Rectal smooth muscle tissue (tissue), 1 donor: ENCODE measurements around the gene CTAG1A.
"Not testable (repeated sequence)": the region's sequence is repeated elsewhere in the genome, so short reads cannot be mapped to it uniquely, and the experiment has no call there.

Experiments
- H3K27ac ChIP-seq: one replicate; pipeline ENCODE4 v1.7.0; 2013; ENCODE audit warnings: low read depth, low read length, inconsistent platforms
- H3K27me3 ChIP-seq: one replicate; pipeline ENCODE4 v1.7.0; 2013; ENCODE audit warnings: low read length; ENCODE audit not compliant: control insufficient read depth, insufficient read depth
- H3K36me3 ChIP-seq: one replicate; pipeline ENCODE4 v1.7.0; 2013; ENCODE audit warnings: low read length; ENCODE audit not compliant: control insufficient read depth, insufficient read depth
- H3K4me1 ChIP-seq: one replicate; pipeline ENCODE4 v1.7.0; 2013; ENCODE audit warnings: low read length; ENCODE audit not compliant: control insufficient read depth, insufficient read depth
- H3K4me3 ChIP-seq: one replicate; pipeline ENCODE4 v1.7.0; 2013; ENCODE audit warnings: low read length
- H3K9ac ChIP-seq: one replicate; pipeline ENCODE4 v1.7.0; 2013; ENCODE audit warnings: low read length

CTAG1A gene

DNA sequence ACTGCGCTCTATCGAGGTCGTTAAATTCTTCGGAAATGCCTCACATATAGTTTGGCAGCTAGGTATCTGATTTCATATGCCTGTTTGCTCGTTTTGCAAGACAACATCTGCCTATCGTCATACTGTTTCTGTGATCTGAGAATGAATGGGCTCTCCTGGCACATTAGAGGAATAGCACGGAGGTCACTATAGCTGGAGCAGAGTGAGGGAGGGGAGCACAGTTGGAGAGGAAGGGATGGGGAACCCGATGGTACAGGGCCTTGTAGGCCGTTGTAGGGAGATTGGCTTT lies 37.0 kb upstream of the CTAG1A start:
- Histone ChIP-seq H3K36me3 (peaks cover under 1% of the 10 kb centered on the region), H3K9ac (peak overlapping the region; percentile 58), H3K27me3 (no peaks in the 10 kb centered on the region), H3K4me1 (peaks cover 4% of the 10 kb centered on the region), H3K4me3 (peak overlapping the region; percentile 69), H3K27ac (peak overlapping the region; percentile 84)

DNA sequence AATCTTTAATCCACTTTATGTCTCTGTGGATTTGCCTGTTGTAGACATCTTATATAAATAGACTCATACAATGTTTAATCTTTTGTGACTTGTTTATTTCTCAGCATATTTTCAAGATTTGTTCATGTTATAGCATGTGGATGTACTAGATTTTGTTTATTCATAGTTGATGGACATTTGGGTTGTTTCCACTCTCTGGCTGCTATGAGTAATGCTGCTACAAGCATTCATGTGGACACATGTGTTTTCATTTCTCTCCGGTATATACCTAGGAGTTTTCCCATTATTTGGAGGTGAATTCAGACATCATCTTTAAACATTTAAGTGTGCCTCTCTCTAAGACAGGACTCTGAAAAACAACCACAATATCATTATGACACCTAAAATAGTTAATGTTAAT lies 35.2 kb upstream of the CTAG1A start:
- H3K36me3 ChIP-seq: peaks cover 9% of the 10 kb centered on the region
- H3K9ac ChIP-seq: no peak overlapping the region
- no peak overlapping the region for H3K4me3 ChIP-seq
- H3K4me1 ChIP-seq: peaks cover 4% of the 10 kb centered on the region
- H3K27me3 ChIP-seq: no peaks in the 10 kb centered on the region
- no peak overlapping the region for H3K27ac ChIP-seq

DNA sequence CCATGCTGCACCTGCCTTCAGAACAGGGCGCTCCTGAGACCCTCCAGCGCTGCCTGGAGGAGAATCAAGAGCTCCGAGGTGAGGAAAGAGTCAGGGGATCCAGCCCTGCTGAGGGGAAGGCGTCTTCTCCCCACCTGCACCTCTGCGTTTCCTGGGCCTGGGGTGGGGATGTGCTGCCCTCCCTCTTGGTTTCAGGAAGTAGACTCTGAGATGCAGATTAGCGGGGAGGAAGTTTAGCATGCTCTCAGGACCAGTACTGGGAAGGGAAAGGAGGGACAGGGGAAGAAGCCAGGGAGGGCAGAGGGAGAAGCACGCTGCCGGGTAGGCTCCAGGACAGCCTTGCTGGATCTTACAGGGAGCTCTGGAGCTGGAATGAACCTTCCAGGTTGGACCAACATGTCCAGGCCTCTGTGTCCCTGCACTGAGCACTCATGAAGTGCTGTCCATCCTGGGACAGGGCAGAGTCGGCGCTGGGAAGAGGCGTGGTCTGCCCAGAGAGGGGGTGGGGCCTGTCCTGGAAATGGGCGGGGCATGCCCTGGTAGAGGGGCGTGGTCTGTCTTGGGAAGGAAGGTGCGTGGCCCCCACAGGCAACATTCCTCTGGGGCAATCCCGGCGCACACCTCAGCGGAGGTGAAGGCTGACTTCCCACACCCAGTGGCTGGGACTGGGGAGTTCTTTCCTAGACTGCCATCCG lies 32.7 kb upstream of the CTAG1A start:
- not testable (repeated sequence) for H3K4me3 ChIP-seq, H3K27me3 ChIP-seq, H3K36me3 ChIP-seq, H3K4me1 ChIP-seq, H3K9ac ChIP-seq, H3K27ac ChIP-seq

DNA sequence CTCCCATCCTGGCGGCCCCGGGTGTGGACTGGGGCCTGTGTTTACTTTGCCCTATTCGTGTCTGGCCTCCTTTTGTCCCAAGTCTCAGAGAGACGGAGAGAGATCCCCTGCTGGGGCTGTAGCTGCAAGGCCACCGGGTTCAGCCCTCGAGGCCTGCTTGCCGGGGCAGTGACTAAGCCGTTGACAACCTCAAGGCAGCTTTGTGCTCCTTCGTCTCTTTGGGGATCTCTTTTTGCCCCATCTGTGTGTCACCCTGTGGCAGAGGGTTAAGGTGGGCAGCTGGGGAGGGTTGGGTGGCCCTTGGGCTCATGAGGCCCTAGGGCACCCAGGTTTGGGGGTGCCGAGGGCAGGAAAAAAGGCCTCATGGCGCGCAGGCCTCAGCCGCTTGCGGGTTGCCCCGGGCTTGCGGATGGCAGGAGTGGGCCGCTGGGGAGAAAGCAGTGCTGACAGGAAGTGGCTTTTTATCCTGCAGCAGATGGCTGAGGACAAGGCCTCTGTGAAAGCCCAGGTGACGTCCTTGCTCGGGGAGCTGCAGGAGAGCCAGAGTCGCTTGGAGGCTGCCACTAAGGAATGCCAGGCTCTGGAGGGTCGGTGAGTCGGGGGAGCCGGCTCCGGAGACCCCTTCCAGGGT lies 26.8 kb upstream of the CTAG1A start:
- H3K4me3 ChIP-seq, H3K27me3 ChIP-seq, H3K9ac ChIP-seq, H3K27ac ChIP-seq, H3K4me1 ChIP-seq, H3K36me3 ChIP-seq: not testable (repeated sequence)

DNA sequence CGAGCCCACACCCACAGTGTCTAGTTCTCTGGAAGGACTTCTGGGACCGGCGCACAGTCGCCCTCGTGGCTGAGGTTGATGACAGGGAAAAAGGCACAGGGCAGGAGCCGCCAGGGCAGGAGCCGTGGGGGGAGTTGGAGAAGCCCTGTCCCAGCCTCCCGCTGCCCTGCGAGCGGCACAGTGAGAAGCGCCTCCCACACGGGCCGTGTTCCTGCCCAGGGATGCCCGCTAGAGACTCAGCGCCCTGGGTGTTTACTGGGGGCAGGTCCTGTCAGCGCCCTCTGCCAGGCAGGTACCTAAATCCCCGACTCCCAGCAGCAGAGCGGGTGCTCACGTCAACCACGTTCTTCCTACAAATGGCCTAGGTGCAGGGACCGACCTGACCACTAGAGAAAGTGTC lies 26.0 kb upstream of the CTAG1A start:
- not testable (repeated sequence) for H3K4me3 ChIP-seq, H3K9ac ChIP-seq, H3K36me3 ChIP-seq, H3K4me1 ChIP-seq, H3K27me3 ChIP-seq, H3K27ac ChIP-seq

DNA sequence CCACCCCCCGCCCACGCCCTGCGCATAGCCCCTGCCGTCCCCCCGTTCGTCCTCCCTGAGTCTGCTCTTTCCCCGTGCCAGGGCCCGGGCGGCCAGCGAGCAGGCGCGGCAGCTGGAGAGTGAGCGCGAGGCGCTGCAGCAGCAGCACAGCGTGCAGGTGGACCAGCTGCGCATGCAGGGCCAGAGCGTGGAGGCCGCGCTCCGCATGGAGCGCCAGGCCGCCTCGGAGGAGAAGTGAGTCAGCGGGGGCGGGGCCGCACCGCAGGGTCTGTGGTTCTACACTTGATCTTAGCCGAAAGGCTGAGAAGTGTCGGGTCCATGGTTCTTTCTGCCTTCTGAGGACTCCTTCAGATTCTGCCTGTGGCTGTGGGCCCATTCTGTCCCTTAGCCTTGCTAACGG lies 24.6 kb upstream of the CTAG1A start:
- not testable (repeated sequence) for H3K36me3 ChIP-seq, H3K4me1 ChIP-seq, H3K9ac ChIP-seq, H3K4me3 ChIP-seq, H3K27ac ChIP-seq, H3K27me3 ChIP-seq

DNA sequence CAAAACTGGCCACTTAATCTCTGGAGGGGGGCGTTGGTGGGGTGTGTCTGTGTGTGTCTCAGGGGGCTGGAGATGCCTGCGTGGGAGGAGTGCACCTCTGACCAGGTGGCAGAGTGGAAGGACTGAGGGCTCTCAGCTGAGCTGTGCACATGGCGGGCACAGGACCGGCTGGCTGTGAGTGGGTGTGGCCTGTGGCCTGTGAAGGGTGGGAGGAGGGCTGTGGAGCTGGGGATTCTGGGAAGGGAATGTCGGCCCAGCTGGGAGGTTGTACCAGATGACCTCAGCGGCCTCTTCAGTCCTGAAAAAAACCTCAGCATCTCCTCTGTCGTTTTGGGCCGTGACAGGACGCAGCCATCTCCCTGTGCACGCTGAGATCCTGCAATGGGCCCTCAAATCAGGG lies 22.6 kb upstream of the CTAG1A start:
- H3K9ac ChIP-seq, H3K27me3 ChIP-seq, H3K27ac ChIP-seq, H3K4me1 ChIP-seq, H3K36me3 ChIP-seq, H3K4me3 ChIP-seq: not testable (repeated sequence)

DNA sequence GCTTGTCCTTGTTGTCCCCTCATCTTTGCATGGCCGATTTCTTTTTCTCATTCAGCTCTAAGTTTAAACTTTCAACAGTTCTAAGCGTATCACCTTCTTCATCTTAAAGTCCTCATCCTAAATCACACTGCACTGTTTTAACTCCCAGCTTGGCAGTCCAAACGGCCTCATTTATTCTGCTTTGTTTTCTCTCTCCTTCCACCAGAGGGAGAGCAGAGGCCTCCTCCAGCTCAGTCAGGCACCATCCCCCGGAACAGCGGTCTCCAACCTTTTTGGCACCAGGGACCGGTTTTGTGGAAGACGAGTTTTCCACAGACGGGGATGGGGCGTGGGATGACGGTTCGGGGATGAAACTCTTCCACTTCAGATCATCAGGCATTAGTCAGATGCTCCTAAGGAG lies 14.6 kb upstream of the CTAG1A start:
- H3K36me3 ChIP-seq, H3K9ac ChIP-seq, H3K27me3 ChIP-seq, H3K27ac ChIP-seq, H3K4me1 ChIP-seq, H3K4me3 ChIP-seq: not testable (repeated sequence)

DNA sequence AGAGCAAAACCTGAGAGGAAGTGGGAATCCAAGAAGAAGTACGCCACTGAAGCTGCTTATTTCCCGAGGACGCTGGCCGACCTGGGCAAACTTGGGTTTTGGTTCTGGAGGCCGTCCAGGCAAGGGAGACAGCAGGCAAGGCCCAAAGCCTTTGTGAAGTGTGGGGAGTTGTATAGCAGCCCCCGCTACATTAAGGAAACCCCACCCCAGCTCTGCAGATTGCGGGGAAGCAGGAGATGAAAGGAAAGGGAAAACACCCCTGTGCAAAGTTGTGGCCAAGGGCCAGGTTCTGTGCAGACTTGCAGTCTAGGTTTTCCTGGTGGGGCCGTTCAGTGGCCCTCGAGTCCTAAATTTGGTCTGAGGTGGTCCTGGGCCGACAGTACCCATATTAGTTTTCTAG lies 11.9 kb upstream of the CTAG1A start:
- H3K4me1 ChIP-seq, H3K27ac ChIP-seq, H3K4me3 ChIP-seq, H3K9ac ChIP-seq, H3K36me3 ChIP-seq, H3K27me3 ChIP-seq: not testable (repeated sequence)

DNA sequence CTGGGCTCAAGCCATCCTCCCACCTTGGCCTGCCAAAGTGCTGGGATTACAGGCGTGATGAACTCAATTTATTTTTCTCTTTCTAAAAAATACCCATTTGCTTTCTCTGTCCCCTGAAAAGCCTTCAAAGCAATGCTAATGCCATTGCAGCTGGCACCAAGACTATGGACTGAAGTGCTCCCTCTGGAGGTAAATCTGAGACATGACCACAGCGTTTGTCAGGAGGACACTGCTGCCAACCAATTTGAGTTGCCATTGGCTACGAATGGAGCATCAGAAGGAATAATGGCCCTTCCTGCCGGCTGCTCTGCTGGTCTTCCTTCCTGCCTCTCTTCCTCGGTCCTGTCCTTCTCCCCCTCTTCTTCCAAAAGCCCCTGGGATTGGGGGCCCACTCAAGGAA lies 9.9 kb upstream of the CTAG1A start:
- not testable (repeated sequence) for H3K4me1 ChIP-seq, H3K9ac ChIP-seq, H3K27me3 ChIP-seq, H3K27ac ChIP-seq, H3K36me3 ChIP-seq, H3K4me3 ChIP-seq

DNA sequence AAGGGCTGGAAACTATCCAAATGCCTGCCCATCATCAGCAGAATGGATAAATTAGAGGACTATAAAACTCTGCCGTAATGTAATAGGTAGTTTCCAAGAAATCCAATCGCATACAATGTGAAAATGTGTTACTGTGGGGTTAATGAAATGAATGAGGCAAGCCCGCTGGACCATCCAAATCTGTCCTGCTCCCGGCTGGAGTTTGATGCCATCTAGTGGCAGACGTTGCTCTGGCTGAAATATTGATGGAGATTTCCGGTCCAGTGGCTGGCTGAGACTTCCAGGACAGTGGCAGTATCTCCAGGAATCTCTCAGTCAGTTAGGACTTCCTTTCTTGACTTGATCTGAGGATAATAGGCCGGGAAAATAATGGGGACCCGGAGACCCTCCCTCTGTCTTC lies 1.9 kb upstream of the CTAG1A start:
- not testable (repeated sequence) for H3K27me3 ChIP-seq, H3K9ac ChIP-seq, H3K36me3 ChIP-seq, H3K4me3 ChIP-seq, H3K4me1 ChIP-seq, H3K27ac ChIP-seq

DNA sequence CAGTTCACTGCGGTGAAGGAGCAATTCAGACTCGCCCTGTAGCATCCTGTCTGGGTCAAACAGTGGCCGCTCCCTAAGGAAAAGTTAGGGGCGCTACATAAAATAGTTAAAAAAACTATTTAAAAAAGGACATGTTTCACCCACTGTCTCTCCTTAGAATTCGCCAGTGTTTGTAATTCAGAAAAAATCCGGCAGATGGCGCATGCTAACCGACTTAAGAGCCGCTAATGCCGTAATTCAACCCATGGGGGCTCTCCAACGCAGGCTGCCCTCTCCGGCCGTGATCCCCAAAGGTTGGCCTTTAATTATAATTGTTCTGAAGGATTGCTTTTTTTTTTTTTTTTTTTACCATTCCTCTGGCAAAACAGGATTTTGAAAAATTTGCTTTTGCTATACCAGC lies 5.5 kb downstream of the CTAG1A start:
- H3K36me3 ChIP-seq, H3K27ac ChIP-seq, H3K4me3 ChIP-seq, H3K4me1 ChIP-seq, H3K9ac ChIP-seq, H3K27me3 ChIP-seq: not testable (repeated sequence)

DNA sequence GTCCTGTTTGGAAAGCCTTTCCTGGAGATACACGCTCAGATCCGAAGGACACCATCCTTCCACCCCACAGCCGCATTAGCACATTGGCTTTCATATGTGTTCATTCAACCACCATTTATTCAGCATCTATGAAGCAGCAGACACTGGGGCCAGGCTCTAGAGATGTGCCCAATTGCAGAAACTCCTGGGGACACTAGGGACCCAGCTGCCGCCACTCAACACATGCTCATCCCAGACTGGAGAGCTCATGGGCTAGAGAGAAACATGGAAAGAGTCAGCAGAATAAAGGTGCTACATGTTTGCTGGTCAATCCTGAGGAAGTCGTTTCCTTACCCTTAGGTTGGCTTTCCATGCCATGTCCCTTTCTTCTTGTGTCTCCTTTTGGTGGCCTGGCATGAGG lies 7.6 kb downstream of the CTAG1A start:
- no peak overlapping the region for H3K9ac ChIP-seq
- no peaks in the 10 kb centered on the region for H3K4me1 ChIP-seq
- H3K27me3 ChIP-seq: peaks cover 5% of the 10 kb centered on the region
- H3K27ac ChIP-seq: no peak overlapping the region
- no peak overlapping the region for H3K4me3 ChIP-seq
- no peaks in the 10 kb centered on the region for H3K36me3 ChIP-seq
